GM12875 (cell line): ENCODE measurements around the gene C13orf46.

Source experiments
- H3K4me3 ChIP-seq: one replicate; pipeline ENCODE4 v1.5.1; 2011; ENCODE audit warnings: low read depth, low read length, control low read depth
- CTCF ChIP-seq: IDR thresholded peaks from 2 replicates; pipeline ENCODE4 v1.5.1; 2011; ENCODE audit warnings: low read depth, mild to moderate bottlenecking, control low read depth, inconsistent platforms, low read length, moderate library complexity, borderline replicate concordance; ENCODE audit not compliant: insufficient read depth

Gene C13orf46

DNA sequence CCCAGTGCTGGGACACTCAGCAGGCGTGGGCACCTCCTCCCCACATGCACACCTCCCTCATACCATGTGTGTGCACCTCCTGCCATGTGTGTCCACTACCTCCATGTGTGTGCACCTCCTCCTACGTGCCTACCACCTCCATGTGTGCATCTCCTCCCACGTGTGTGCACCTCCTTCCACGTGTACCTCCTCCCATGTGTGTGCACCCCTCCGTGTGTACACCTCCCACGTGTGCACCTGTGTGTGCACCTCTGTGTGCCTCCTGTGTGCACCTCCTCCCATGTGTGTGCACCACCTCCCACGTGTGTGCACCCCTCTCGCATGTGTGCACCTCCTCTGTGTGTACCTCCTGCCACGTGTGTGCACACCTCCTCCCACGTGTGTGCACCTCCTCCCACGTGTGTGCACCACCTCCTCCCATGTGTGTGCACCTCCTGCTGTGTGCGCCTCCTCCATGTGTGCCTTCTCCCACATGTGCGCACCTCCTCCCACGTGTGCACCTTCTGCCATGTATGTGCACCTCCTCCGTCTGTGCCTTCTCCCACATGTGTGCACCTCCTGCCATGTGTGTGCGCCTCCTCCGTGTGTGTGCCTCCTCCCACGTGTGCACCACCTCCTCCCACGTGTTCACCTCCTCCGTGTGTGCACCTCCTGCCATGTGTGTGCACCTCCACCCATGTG is 6.1 kb upstream of the C13orf46 start:
- H3K4me3 ChIP-seq = no peak overlapping the region
- no peak for TF ChIP-seq CTCF

GRCh38 chr13:113978741-113979481 is 5.0 kb upstream of the C13orf46 start:
- no peak overlapping the region for H3K4me3 ChIP-seq
- TF ChIP-seq CTCF = no peak

- TF ChIP-seq CTCF = no peak
- H3K4me3 ChIP-seq = no peak overlapping the region
These were observed 4.1 kb upstream of the C13orf46 start for GRCh38 chr13:113977976-113978375.

DNA sequence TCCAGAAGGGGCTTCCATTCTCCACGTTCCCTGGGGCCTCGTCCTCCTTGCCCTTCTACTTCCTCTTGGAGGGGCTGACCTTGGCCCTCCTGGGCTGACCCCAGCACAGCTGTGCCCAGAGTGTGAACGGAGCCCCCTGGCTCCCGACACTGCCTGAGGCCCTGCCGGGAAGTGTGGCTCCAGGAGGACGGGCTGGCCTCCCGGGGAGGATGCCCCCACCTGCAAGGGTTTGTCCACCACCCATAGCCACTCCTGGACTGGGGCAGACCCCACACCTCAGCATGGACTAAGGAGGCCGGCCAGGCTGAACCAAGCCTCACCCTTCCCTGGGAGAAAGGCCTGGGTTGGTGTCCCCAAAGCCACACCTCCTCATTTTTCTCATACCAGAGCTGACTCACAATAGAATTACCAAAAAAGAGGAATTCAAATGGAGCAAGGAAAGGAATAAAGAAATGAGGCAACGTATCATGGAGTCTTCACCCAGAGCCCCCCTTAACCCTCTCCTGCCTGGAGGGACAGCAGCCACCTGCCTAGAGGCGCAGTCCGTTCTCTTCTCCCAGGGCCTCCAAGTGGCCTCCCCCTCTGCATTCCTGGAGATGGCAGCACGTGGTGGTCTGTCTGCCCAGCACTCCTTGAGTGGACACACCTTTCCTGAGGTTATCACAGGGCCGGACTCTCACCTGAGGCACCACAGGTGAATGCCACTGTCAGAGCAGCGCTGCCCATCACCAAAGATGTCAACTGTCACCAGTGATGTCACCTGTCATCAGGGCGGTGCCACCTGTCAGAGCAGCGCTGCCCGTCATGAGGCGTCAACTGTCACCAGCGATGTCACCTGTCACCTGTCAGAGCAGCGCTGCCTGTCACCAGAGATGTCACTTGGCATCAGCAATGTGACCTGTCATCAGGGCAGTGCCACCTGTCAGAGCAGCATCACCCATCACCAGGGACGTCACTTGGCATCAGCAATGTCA is 3.1 kb upstream of the C13orf46 start:
- TF ChIP-seq CTCF = no peak
- H3K4me3 ChIP-seq = no peak overlapping the region

DNA sequence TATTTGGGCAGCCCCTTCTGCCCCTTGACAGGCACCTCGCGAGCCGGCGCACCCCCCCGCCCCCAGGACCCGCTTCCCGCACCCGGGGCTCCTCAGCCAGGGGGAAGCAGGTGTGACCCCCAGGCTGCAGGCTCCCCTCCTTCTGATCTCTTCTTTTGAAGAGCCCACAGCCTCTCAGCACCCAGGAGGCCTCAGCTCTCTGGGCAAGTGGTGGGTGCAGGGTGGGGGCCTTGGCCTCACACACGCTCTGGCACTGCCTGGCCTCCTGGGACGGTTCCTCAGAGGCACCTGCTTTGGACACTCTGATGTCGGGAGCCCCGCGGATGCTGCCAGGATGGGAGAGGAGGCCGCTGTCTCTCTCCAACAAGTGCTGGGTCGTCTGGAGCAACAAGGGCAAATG is 1.5 kb upstream of the C13orf46 start:
- no peak for TF ChIP-seq CTCF
- H3K4me3 ChIP-seq = no peak overlapping the region

DNA sequence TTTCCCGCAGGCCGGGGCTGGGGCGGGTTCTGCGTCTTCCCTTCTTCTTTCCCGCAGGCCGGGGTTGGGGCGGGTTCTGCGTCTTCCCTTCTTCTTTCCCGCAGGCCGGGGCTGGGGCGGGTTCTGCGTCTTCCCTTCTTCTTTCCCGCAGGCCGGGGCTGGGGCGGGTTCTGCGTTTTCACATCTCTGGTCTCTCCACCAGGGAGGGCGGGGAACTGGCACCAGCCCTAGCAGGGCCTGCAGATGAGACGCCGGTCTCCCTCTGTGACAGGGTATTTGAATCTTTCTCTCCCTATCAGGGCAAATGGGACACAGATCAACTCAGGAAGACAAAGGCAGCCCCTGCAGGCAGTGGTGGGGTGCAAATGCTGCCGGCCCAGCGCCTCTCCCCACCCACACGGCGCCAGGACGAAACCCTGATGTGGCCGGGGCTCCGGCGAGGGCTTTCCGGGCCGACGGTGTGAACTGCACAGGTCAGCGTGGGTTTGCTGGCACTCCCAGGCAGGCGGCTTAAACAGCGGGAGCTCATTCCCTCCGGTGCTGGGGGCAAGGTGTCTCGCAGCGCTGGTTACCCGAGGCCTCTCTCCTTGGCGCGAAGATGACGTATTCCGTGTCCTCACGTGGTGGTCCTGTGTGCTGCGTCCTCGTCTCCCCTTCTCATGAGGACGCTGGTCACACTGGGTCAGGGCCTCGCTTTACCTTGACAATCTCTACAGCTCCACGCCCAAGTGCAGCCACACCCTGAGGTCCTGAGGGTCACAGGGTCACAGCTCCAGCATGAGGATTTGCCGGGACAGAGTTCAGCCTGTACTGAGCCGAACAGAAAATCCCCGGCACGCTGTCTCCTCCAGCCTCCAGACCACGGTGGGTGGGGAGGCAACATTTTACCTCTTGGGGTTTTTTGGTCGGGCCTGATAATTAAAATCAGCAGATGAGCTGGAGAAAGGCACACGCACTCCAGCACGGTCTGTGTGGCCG is 717 bp upstream of the C13orf46 start:
- TF ChIP-seq CTCF = no peak
- H3K4me3 ChIP-seq = no peak overlapping the region
